WI38 (cell line): ENCODE data around the gene TADA2B.

Source experiments
- H3K4me3 ChIP-seq: 2 replicates; pipeline ENCODE4 v1.5.1; 2011; ENCODE audit warnings: low read depth, mild to moderate bottlenecking, control low read depth, low read length
- CTCF ChIP-seq: IDR thresholded peaks from 2 replicates; pipeline ENCODE4 v1.5.1; 2012; ENCODE audit warnings: low read depth, mild to moderate bottlenecking, control low read depth, low read length

The TADA2B gene

GRCh38 chr4:7009564-7009963, 33.6 kb upstream of the TADA2B start:
- H3K4me3 ChIP-seq, result no peak overlapping the region
- no peak for TF ChIP-seq CTCF

GRCh38 chr4:7013175-7013574, 30.0 kb upstream of the TADA2B start:
- H3K4me3 ChIP-seq, result no peak overlapping the region
- TF ChIP-seq CTCF, result no peak

- no peak for TF ChIP-seq CTCF
- H3K4me3 ChIP-seq, result no peak overlapping the region
Measured at GRCh38 chr4:7014815-7015214, 28.4 kb upstream of the TADA2B start.

- H3K4me3 ChIP-seq, result no peak overlapping the region
- TF ChIP-seq CTCF, result no peak
Measured at GRCh38 chr4:7015383-7016035, 27.7 kb upstream of the TADA2B start.

GRCh38 chr4:7016086-7016485, 27.1 kb upstream of the TADA2B start:
- no peak for TF ChIP-seq CTCF
- H3K4me3 ChIP-seq, result no peak overlapping the region

GRCh38 chr4:7016512-7016911, 26.7 kb upstream of the TADA2B start:
- no peak overlapping the region for H3K4me3 ChIP-seq
- no peak for TF ChIP-seq CTCF

GRCh38 chr4:7017446-7018048, 25.6 kb upstream of the TADA2B start:
- H3K4me3 ChIP-seq, result no peak overlapping the region
- TF ChIP-seq CTCF, result no peak
